Central memory CD8-positive, alpha-beta T cell (primary cell): ENCODE results near the gene TOMM20.
"Not testable (repeated sequence)": the region's sequence is repeated elsewhere in the genome, so short reads cannot be mapped to it uniquely, and the experiment has no call there.

Source experiments
- ATAC-seq: fragments of 150-1000 bp; cut with Tn5 transposase; replicated peaks from 2 replicates; pipeline ENCODE4 v1.10.0; 2022; ENCODE audit warnings: mild to moderate bottlenecking, moderate FRiP score, moderate number of reproducible peaks; ENCODE audit not compliant: poor library complexity, severe bottlenecking; ENCODE audit errors: extremely low read depth
- DNase-seq, 2 donors: peaks; one replicate each; pipeline ENCODE4 v3.0.0; 2021; ENCODE audit warnings: low spot score in 2 of 2
- H3K27ac Mint-ChIP-seq: one replicate; pipeline ENCODE4 v1.8.0; 2022; ENCODE audit warnings: low read depth, mild to moderate bottlenecking, moderate library complexity, mixed read lengths
- H3K27me3 Mint-ChIP-seq: one replicate; pipeline ENCODE4 v1.8.0; 2022; ENCODE audit warnings: mixed read lengths
- H3K36me3 Mint-ChIP-seq: one replicate; pipeline ENCODE4 v1.8.0; 2022; ENCODE audit warnings: mild to moderate bottlenecking, moderate library complexity, mixed read lengths; ENCODE audit not compliant: insufficient read depth
- H3K4me1 Mint-ChIP-seq: one replicate; pipeline ENCODE4 v1.8.0; 2022; ENCODE audit warnings: mixed read lengths
- H3K4me3 Mint-ChIP-seq: one replicate; pipeline ENCODE4 v1.8.0; 2022; ENCODE audit warnings: mild to moderate bottlenecking, moderate library complexity, mixed read lengths
- H3K9me3 Mint-ChIP-seq: one replicate; pipeline ENCODE4 v1.8.0; 2022; ENCODE audit warnings: mixed read lengths

TOMM20 gene

GRCh38 chr1:235093696-235094592 lies 34.7 kb downstream of the TOMM20 start:
- DNase-seq (peak; percentile 75 to 88), ATAC-seq (peak; percentile 87)
- Mint-ChIP-seq H3K4me3 (no peak overlapping the region), H3K27ac (no peak overlapping the region), H3K27me3 (no peaks in the 10 kb centered on the region), H3K9me3 (no peaks in the 10 kb centered on the region), H3K36me3 (peaks cover 3% of the 10 kb centered on the region), H3K4me1 (peaks cover 12% of the 10 kb centered on the region)

- H3K4me1 Mint-ChIP-seq: peaks cover 12% of the 10 kb centered on the region
- DNase-seq (no peak), ATAC-seq (peak; percentile 6)
- no peaks in the 10 kb centered on the region for H3K9me3 Mint-ChIP-seq
- no peak overlapping the region for H3K4me3 Mint-ChIP-seq
- H3K27ac Mint-ChIP-seq: no peak overlapping the region
- peaks cover 3% of the 10 kb centered on the region for H3K36me3 Mint-ChIP-seq
- H3K27me3 Mint-ChIP-seq: no peaks in the 10 kb centered on the region
Measured at GRCh38 chr1:235093013-235093695, 35.5 kb downstream of the TOMM20 start.

GRCh38 chr1:235092415-235092814 lies 36.2 kb downstream of the TOMM20 start:
- not testable (repeated sequence) for ATAC-seq, DNase-seq

GRCh38 chr1:235092045-235092406 lies 36.6 kb downstream of the TOMM20 start:
- H3K9me3 Mint-ChIP-seq, DNase-seq, H3K27me3 Mint-ChIP-seq, H3K36me3 Mint-ChIP-seq, ATAC-seq, H3K27ac Mint-ChIP-seq, H3K4me3 Mint-ChIP-seq: not testable (repeated sequence)
- peaks cover 12% of the 10 kb centered on the region for H3K4me1 Mint-ChIP-seq

More at GRCh38 chr1:235092415-235092814, 36.2 kb downstream of the TOMM20 start:
- H3K9me3 Mint-ChIP-seq, H3K27ac Mint-ChIP-seq, H3K27me3 Mint-ChIP-seq, H3K4me3 Mint-ChIP-seq, H3K36me3 Mint-ChIP-seq: not testable (repeated sequence)
- H3K4me1 Mint-ChIP-seq: peaks cover 12% of the 10 kb centered on the region

- peaks cover 12% of the 10 kb centered on the region for H3K4me1 Mint-ChIP-seq
- not testable (repeated sequence) for H3K27ac Mint-ChIP-seq, H3K27me3 Mint-ChIP-seq, DNase-seq, H3K9me3 Mint-ChIP-seq, H3K4me3 Mint-ChIP-seq, H3K36me3 Mint-ChIP-seq, ATAC-seq
Measured at GRCh38 chr1:235091319-235092044, 37.2 kb downstream of the TOMM20 start.

- no peak overlapping the region for H3K4me3 Mint-ChIP-seq
- ATAC-seq: no peak
- H3K27ac Mint-ChIP-seq: no peak overlapping the region
- peaks cover 3% of the 10 kb centered on the region for H3K36me3 Mint-ChIP-seq
- no peak for DNase-seq
- H3K27me3 Mint-ChIP-seq: no peaks in the 10 kb centered on the region
- H3K4me1 Mint-ChIP-seq: peaks cover 12% of the 10 kb centered on the region
- H3K9me3 Mint-ChIP-seq: no peaks in the 10 kb centered on the region
Measured at GRCh38 chr1:235090406-235091069, 38.1 kb downstream of the TOMM20 start.

GRCh38 chr1:235088907-235089306 lies 39.7 kb downstream of the TOMM20 start:
- Mint-ChIP-seq H3K36me3 (peaks cover 3% of the 10 kb centered on the region), H3K9me3 (no peaks in the 10 kb centered on the region), H3K27me3 (no peaks in the 10 kb centered on the region), H3K4me3 (no peak overlapping the region), H3K4me1 (peaks cover 11% of the 10 kb centered on the region), H3K27ac (no peak overlapping the region)
- DNase-seq: no peak
- no peak for ATAC-seq

GRCh38 chr1:235088430-235088829 lies 40.2 kb downstream of the TOMM20 start:
- Mint-ChIP-seq H3K9me3 (no peaks in the 10 kb centered on the region), H3K4me1 (peaks cover 11% of the 10 kb centered on the region), H3K36me3 (peaks cover 3% of the 10 kb centered on the region), H3K4me3 (no peak overlapping the region), H3K27me3 (no peaks in the 10 kb centered on the region), H3K27ac (no peak overlapping the region)
- DNase-seq (no peak), ATAC-seq (no peak)

- DNase-seq: no peak
- no peaks in the 10 kb centered on the region for H3K9me3 Mint-ChIP-seq
- H3K27ac Mint-ChIP-seq: no peak overlapping the region
- H3K27me3 Mint-ChIP-seq: no peaks in the 10 kb centered on the region
- peaks cover 5% of the 10 kb centered on the region for H3K36me3 Mint-ChIP-seq
- ATAC-seq: no peak
- H3K4me1 Mint-ChIP-seq: peaks cover 15% of the 10 kb centered on the region
- H3K4me3 Mint-ChIP-seq: no peak overlapping the region
Measured at GRCh38 chr1:235087906-235088305, 40.7 kb downstream of the TOMM20 start.

- H3K9me3 Mint-ChIP-seq, DNase-seq, H3K36me3 Mint-ChIP-seq, H3K27ac Mint-ChIP-seq, ATAC-seq, H3K4me3 Mint-ChIP-seq, H3K27me3 Mint-ChIP-seq: not testable (repeated sequence)
- H3K4me1 Mint-ChIP-seq: peaks cover 15% of the 10 kb centered on the region
Measured at GRCh38 chr1:235085411-235086117, 43.1 kb downstream of the TOMM20 start.

- ATAC-seq, H3K27me3 Mint-ChIP-seq, H3K9me3 Mint-ChIP-seq, H3K36me3 Mint-ChIP-seq, H3K27ac Mint-ChIP-seq, H3K4me3 Mint-ChIP-seq, DNase-seq: not testable (repeated sequence)
- peaks cover 10% of the 10 kb centered on the region for H3K4me1 Mint-ChIP-seq
Measured at GRCh38 chr1:235080788-235081187, 47.8 kb downstream of the TOMM20 start.

GRCh38 chr1:235080297-235080657 lies 48.4 kb downstream of the TOMM20 start:
- not testable (repeated sequence) for H3K4me3 Mint-ChIP-seq, H3K9me3 Mint-ChIP-seq, H3K27me3 Mint-ChIP-seq, DNase-seq, ATAC-seq, H3K36me3 Mint-ChIP-seq
- peaks cover 10% of the 10 kb centered on the region for H3K4me1 Mint-ChIP-seq
- H3K27ac Mint-ChIP-seq: peak overlapping the region; percentile 9
